ENCODE results near the gene NPW. TPM values are rescaled to one million over a fixed set of nuclear protein-coding genes. Genes with fewer than 3 reads are reported as not detected.
A peak's percentile ranks its signal among the peaks of the same experiment; 100 is the strongest.

NPW gene
- total and polyA plus RNA-seq, 2 of the 8 experiments (the other 6 are each of a cell fraction or from before 2014, with no cell fraction given), result 4.0 to 10.3 TPM

DNA sequence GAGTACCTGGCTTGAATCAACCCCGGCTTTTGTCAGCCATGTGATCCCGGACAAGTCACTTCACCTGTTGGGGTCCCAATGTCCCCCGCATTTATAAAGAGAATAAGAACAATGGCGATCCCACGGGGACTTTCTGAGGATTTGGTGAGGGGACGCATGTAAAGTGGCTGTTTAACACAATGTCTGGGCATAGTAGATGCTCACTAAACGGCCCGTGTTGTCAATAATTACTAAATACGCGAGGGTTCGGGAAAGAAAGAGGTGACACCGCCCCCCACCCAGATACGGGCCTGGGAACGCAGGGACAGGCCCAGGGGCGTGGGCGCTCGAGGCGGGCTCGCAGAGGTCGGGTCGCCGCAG, 28.0 kb upstream of the NPW start:
- Histone ChIP-seq H3K36me3 (ENCODE audit: control insufficient read depth in 2 of 4, insufficient read depth in 4 of 4, low read length in 3 of 4) (no peaks in the 10 kb centered on the region; a peak in 1 of 8 replicates), H2BK15ac (ENCODE audit: low read length) (no peak overlapping the region; the same call in 1 of the 2 replicates), H4K20me1 (replicated peaks in 1 of 2; ENCODE audit: control insufficient read depth in 1 of 2, insufficient read depth in 2 of 2, low read length in 2 of 2) (peaks cover 7 to 8% of the 10 kb centered on the region in 2 experiments), H2BK20ac (ENCODE audit: low read length) (peak overlapping the region; percentile 72; the same call in 1 of the 2 replicates), H3K4ac (replicated peaks; ENCODE audit: insufficient read length, low read depth, low read length) (no peak overlapping the region), H2BK12ac (ENCODE audit: low read depth, low read length) (no peak overlapping the region), H3K4me3 (ENCODE audit: extremely low read depth in 1 of 4, insufficient read depth in 2 of 4, low read depth in 3 of 4, low read length in 4 of 4) (peak overlapping the region; percentile 5 to 77 (median 22); a peak in 4 of 8 replicates), H3K14ac (ENCODE audit: insufficient read length) (no peak overlapping the region), H3K23me2 (ENCODE audit: low read depth, low read length) (peaks cover 22% of the 10 kb centered on the region; the same call in 1 of the 2 replicates), H2BK5ac (ENCODE audit: low read depth, low read length) (no peak overlapping the region; the same call in 1 of the 2 replicates), H3K79me1 (ENCODE audit: low read depth, low read length) (no peaks in the 10 kb centered on the region), H3K4me2 (ENCODE audit: insufficient read depth in 1 of 2, low read depth in 2 of 2, low read length in 2 of 2) (peak overlapping the region; percentile 83 to 91), H3K4me1 (replicated peaks in 1 of 4; ENCODE audit: control insufficient read depth in 3 of 4, insufficient read depth in 4 of 4, low read length in 3 of 4) (peaks cover 0 to 24% (median 18%) of the 10 kb centered on the region in 4 experiments; a peak in 6 of 7 replicates), H3K18ac (ENCODE audit: extremely low read depth, low read length) (peak overlapping the region; percentile 60; the same call in 1 of the 2 replicates), H2BK120ac (replicated peaks; ENCODE audit: low read depth, low read length) (no peak overlapping the region), H3K56ac (replicated peaks; ENCODE audit: insufficient read length, low read depth, low read length) (no peak overlapping the region), H2AFZ (ENCODE audit: low read length) (no peak overlapping the region), H3K9me3 (ENCODE audit: insufficient read depth in 2 of 2, low read depth in 1 of 2, low read length in 1 of 2) (no peaks in the 10 kb centered on the region), H3K9ac (replicated peaks in 1 of 4; ENCODE audit: extremely low read depth in 1 of 4, low read depth in 3 of 4, low read length in 3 of 4) (no peak overlapping the region), H4K5ac (ENCODE audit: insufficient read length, low read depth, low read length) (no peak overlapping the region), H3K79me2 (ENCODE audit: control insufficient read depth in 1 of 2, insufficient read depth in 2 of 2, low read length in 2 of 2) (no peaks in the 10 kb centered on the region), H3K23ac (ENCODE audit: insufficient read length) (no peak overlapping the region), H3K27ac (ENCODE audit: low read depth, low read length) (no peak overlapping the region), H4K8ac (ENCODE audit: extremely low read depth, insufficient read depth, low read length) (peak overlapping the region; percentile 36; the same call in 1 of the 2 replicates), H3K27me3 (replicated peaks in 1 of 4; ENCODE audit: control insufficient read depth in 3 of 4, extremely low read depth in 1 of 4, insufficient read depth in 3 of 4, low read length in 3 of 4) (peaks cover 4 to 37% (median 24%) of the 10 kb centered on the region in 4 experiments), H4K91ac (replicated peaks; ENCODE audit: insufficient read length, low read length) (peak overlapping the region; percentile 74), H2AK5ac (ENCODE audit: low read depth, low read length) (no peak overlapping the region)
- TF ChIP-seq HDAC2 (IDR thresholded peaks at IDR 0.05; ENCODE audit: borderline replicate concordance in 1 of 2, low read depth in 2 of 2, low read length in 2 of 2), result 0 out of 4 replicates have a peak, but pooled peaks of 1 of the 2 experiments have one; percentile 26
- TF ChIP-seq TAF7 (optimal IDR thresholded peaks at IDR 0.05; ENCODE audit: borderline replicate concordance, low read depth, low read length), result no peak
- TF ChIP-seq BRCA1 (IDR thresholded peaks at IDR 0.05; ENCODE audit: low read depth, low read length), result no peak
- TF ChIP-seq KDM1A (IDR thresholded peaks at IDR 0.05; ENCODE audit: borderline replicate concordance, low read length), result no peak
- no peak for TF ChIP-seq RFX5 (IDR thresholded peaks at IDR 0.05; ENCODE audit: borderline replicate concordance, low read depth, low read length)
- TF ChIP-seq, protein P1, sequence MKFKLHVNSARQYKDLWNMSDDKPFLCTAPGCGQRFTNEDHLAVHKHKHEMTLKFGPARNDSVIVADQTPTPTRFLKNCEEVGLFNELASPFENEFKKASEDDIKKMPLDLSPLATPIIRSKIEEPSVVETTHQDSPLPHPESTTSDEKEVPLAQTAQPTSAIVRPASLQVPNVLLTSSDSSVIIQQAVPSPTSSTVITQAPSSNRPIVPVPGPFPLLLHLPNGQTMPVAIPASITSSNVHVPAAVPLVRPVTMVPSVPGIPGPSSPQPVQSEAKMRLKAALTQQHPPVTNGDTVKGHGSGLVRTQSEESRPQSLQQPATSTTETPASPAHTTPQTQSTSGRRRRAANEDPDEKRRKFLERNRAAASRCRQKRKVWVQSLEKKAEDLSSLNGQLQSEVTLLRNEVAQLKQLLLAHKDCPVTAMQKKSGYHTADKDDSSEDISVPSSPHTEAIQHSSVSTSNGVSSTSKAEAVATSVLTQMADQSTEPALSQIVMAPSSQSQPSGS (IDR thresholded peaks at IDR 0.05; ENCODE audit: low read length), result no peak
- TF ChIP-seq POLR2A (IDR thresholded peaks at IDR 0.05; ENCODE audit: control extremely low read depth in 1 of 2, low read depth in 2 of 2, low read length in 2 of 2), result no peak
- TF ChIP-seq HDAC6 (IDR thresholded peaks at IDR 0.05; ENCODE audit: low read depth, low read length), result no peak
- peak; percentile 3 for TF ChIP-seq KDM4A (IDR thresholded peaks at IDR 0.05; ENCODE audit: low read depth, low read length, severe bottlenecking)
- TF ChIP-seq EP300 (IDR thresholded peaks at IDR 0.05; ENCODE audit: borderline replicate concordance in 1 of 2, low read depth in 2 of 2, low read length in 2 of 2), result no peak
- 24% methylated on average over 22 of the region's 22 CpGs; no CpG with 5 or more reads in 1 of the 2 experiments for WGBS, 2 experiments (ENCODE audit: extremely low coverage in 1 of 2, insufficient coverage in 1 of 2, insufficient read length in 1 of 2, insufficient replicate concordance in 2 of 2, low coverage in 1 of 2, low lambda C conversion rate in 2 of 2, missing lambda C conversion rate in 1 of 2)
- DNase-seq (ENCODE audit: low read depth in 1 of 2, low spot score in 2 of 2), result no peak
- ChIA-PET POLR2A (ENCODE audit: partially characterized antibody) (interaction anchor here (0.6 to 28.2 kb wide), 11 partner anchors 8 to 381 kb away, joined by 3 to 736 read pairs (median 7); partner anchors contain the start of genes GFER, NDUFB10, NOXO1 and NPW), CTCF (ENCODE audit: partially characterized antibody) (interaction anchor here (1.4 to 6.8 kb wide), 3 partner anchors 10 to 99 kb away, joined by 3 to 55 read pairs (median 5); partner anchors contain the start of gene NOXO1)
- no peak for FAIRE-seq
